A172 (cell line): ENCODE results near the gene SEPTIN1. TPM values are rescaled to one million over a fixed set of nuclear protein-coding genes. Genes with fewer than 3 reads are reported as not detected.
"Not testable (repeated sequence)": the region's sequence is repeated elsewhere in the genome, so short reads cannot be mapped to it uniquely, and the experiment has no call there.

Experiments used
- DNase-seq: peaks from one replicate; pipeline ENCODE4 v3.0.0-alpha.2; 2015; ENCODE audit warnings: low spot score
- total RNA-seq: library from RNA; depleted of rRNA; stranded (reverse); fragments of >200 nt; shearing (Covaris generic); gene quantifications from 2 replicates; pipeline ENCODE4 v1.2.3, GENCODE V29; 2014; rRNA removed

The SEPTIN1 gene
- total RNA-seq, 1 experiment from 2014 or later, result not detected

DNA sequence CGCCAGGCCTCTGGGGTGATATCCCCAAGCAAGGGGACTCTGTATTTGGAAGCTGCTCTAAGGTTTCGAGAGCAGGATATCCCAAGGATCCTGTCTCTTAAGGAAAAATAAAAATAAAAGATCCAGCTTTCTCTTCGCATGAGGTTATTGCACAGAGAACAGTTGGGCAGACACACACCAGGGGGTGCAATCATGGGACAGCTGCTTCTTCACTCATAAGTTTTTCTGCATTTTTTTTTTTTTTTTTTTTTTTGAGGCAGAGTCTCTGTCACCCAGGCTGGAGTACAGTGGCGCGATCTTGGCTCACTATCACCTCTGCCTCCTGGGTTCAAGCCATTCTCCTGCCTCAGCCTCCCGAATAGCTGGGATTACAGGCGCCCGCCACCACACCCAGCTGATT lies 40.4 kb downstream of the SEPTIN1 start:
- not testable (repeated sequence) for DNase-seq

GRCh38 chr16:30340621-30341020 lies 41.7 kb downstream of the SEPTIN1 start:
- DNase-seq, result no peak

- DNase-seq, result not testable (repeated sequence)
Observed at GRCh38 chr16:30338715-30339114, 43.6 kb downstream of the SEPTIN1 start.

DNA sequence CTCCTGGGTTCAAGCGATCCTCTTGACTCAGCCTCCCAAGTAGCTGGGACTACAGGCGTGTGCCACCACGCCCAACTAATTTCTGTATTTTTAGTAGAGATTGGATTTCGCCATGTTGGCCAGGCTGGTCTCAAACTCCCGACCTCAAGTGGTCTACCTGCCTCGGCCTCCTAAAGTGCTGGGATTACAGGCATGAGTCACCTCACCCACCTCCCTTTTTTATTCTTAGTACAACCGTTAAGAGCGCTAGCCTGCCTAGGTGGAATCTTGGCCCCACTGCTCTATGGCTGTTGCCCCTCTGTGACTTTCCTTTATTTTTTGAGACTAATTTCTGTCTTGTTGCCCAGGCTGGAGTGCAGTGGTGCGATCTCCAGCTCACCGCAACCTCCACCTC lies 44.4 kb downstream of the SEPTIN1 start:
- not testable (repeated sequence) for DNase-seq

- DNase-seq, result peak; percentile 63
Observed at GRCh38 chr16:30335598-30336474, 46.5 kb downstream of the SEPTIN1 start.

- peak; percentile 57 for DNase-seq
Observed at GRCh38 chr16:30335028-30335597, 47.2 kb downstream of the SEPTIN1 start.

DNA sequence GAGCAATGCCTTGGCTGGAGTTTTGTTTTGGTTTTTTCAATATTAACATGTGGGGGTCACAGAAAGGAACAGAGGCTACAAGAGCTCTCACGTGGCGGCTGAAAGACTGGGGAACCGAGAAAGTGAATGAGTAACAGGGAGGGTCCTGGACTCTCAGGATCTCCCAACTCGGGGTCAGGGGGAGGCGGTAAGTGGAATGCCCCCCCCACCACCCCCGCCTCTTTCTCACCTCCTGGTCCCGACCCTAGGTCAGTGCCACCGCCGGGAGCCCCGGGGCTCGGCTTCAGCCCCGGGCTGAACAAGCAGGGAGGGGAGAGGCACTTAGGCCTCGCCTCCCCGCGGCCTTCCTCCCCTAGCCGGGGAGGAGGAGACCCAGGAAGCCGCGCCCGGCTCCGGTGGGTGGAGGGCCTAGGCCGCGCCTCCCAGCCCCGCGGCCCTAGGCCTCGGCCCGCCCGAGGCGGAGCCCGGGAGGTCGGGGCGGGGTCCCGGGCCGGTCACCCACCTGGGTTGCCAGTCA lies 47.8 kb downstream of the SEPTIN1 start:
- DNase-seq, result peak; percentile 64

Other genes starting within 250 kb of the SEPTIN1 start
- 12.0 and 16.0 TPM in 2 replicates for gene CORO1A, start 199.0 kb downstream of the SEPTIN1 start, total RNA-seq
- 246 and 504 TPM in 2 replicates for gene BOLA2B, start 188.9 kb downstream of the SEPTIN1 start, total RNA-seq
- gene SLX1A, start 188.7 kb downstream of the SEPTIN1 start, total RNA-seq, result 9.8 and 57.9 TPM in 2 replicates
- 5.1 and 6.6 TPM in 2 replicates for gene SULT1A3, start 183.3 kb downstream of the SEPTIN1 start, total RNA-seq
- 0.03 and 0.50 TPM in 2 replicates for gene NPIPB13, start 134.1 kb downstream of the SEPTIN1 start, total RNA-seq
- 87.1 and 116 TPM in 2 replicates for gene CD2BP2, start 27.3 kb downstream of the SEPTIN1 start, total RNA-seq
- gene TBC1D10B, start 12.1 kb downstream of the SEPTIN1 start, total RNA-seq, result 47.0 and 55.6 TPM in 2 replicates
- gene MYL11, start 7.8 kb downstream of the SEPTIN1 start, total RNA-seq, result not detected in 2 replicates
- gene ZNF48, start 12.9 kb upstream of the SEPTIN1 start, total RNA-seq, result 19.1 and 20.7 TPM in 2 replicates
- 19.2 and 27.4 TPM in 2 replicates for gene ZNF771, start 25.0 kb upstream of the SEPTIN1 start, total RNA-seq
- 74.5 and 86.1 TPM in 2 replicates for gene DCTPP1, start 47.5 kb upstream of the SEPTIN1 start, total RNA-seq
- gene SEPHS2, start 63.3 kb upstream of the SEPTIN1 start, total RNA-seq, result 4.9 and 7.2 TPM in 2 replicates
- gene ITGAL, start 90.2 kb upstream of the SEPTIN1 start, total RNA-seq, result 0.17 and 0.26 TPM in 2 replicates
- gene ZNF768, start 144.0 kb upstream of the SEPTIN1 start, total RNA-seq, result 43.7 and 61.6 TPM in 2 replicates
- 2.0 and 2.5 TPM in 2 replicates for gene ZNF747, start 152.3 kb upstream of the SEPTIN1 start, total RNA-seq
- 7.3 and 8.1 TPM in 2 replicates for gene ZNF764, start 175.8 kb upstream of the SEPTIN1 start, total RNA-seq
- gene ZNF688, start 189.2 kb upstream of the SEPTIN1 start, total RNA-seq, result 6.9 and 11.9 TPM in 2 replicates
- gene ZNF785, start 203.1 kb upstream of the SEPTIN1 start, total RNA-seq, result not detected in 2 replicates
- gene ZNF689, start 227.8 kb upstream of the SEPTIN1 start, total RNA-seq, result 11.7 and 16.6 TPM in 2 replicates